Thyroid gland (tissue), 4 donors: ENCODE measurements around the gene C14orf93. TPM values are rescaled to one million over a fixed set of nuclear protein-coding genes. Genes with fewer than 3 reads are reported as not detected.
A peak's percentile ranks its signal among the peaks of the same experiment; 100 is the strongest.

Experiments used
- DNase-seq, 2 donors: peaks; one replicate each; pipeline ENCODE4 v3.0.0-alpha.2; 2019
- H3K27ac ChIP-seq, 3 donors: fragments of 200-600 bp; sonication (generic); 1 replicate in 2 of 3; 2 replicates in 1 of 3; pipeline ENCODE4 v1.5.1; 2016 to 2019; ENCODE audit warnings: mild to moderate bottlenecking in 1 of 3, moderate library complexity in 1 of 3
- H3K27me3 ChIP-seq: fragments of 200-600 bp; sonication (generic); one replicate; pipeline ENCODE4 v1.5.1; 2019
- H3K36me3 ChIP-seq, 2 donors: fragments of 200-600 bp; sonication (generic); one replicate each; pipeline ENCODE4 v1.5.1; 2016 to 2019
- H3K4me1 ChIP-seq, 2 donors: fragments of 200-600 bp; sonication (generic); one replicate each; pipeline ENCODE4 v1.5.1; 2017 to 2019
- H3K4me3 ChIP-seq, 3 donors: fragments of 200-600 bp; sonication (generic); replicated peaks in 1 of 3; 1 replicate in 2 of 3; 2 replicates in 1 of 3; pipeline ENCODE4 v1.5.1; 2016; ENCODE audit warnings: mild to moderate bottlenecking in 1 of 3
- H3K9me3 ChIP-seq: fragments of 200-600 bp; sonication (generic); one replicate; pipeline ENCODE4 v1.5.1; 2017
- POLR2A ChIP-seq, 2 donors: fragments of 450-650 bp; IDR thresholded peaks; one replicate each; pipeline ENCODE4 v1.6.1; 2017; ENCODE audit warnings: antibody characterized with exemption in 2 of 2, mild to moderate bottlenecking in 2 of 2, moderate library complexity in 1 of 2
- WGBS, 2 donors: methylation state at CpG; one replicate each; pipeline ENCODE4 v1.1.5; 2017; 5-methylcytosine and 5-hydroxymethylcytosine counted together
- intact Hi-C: fragments of 100-400 bp; cut with DNase I; formaldehyde crosslinking; loops from one replicate; pipeline ENCODE4 v1.15.1; 2023
- total RNA-seq, 4 donors: library from RNA; depleted of rRNA; stranded (reverse); fragments of >200 nt; gene quantifications; one replicate each; pipeline ENCODE4 v1.2.3, GENCODE V29; 2016
- TF ChIP-seq, protein P1 (sequence below), 6 experiments: fragments of 200-600 bp in 3 of 6; fragments of 450-650 bp in 3 of 6; sonication (generic) in 3 of 6; IDR thresholded peaks; one replicate each; pipeline ENCODE4 v1.5.1; 2016 to 2019; ENCODE audit warnings: antibody characterized with exemption in 6 of 6, mild to moderate bottlenecking in 2 of 6, inconsistent platforms in 1 of 6, moderate library complexity in 1 of 6

The C14orf93 gene
- total RNA-seq, 4 donors from 2014 or later, result 11.6 to 20.6 (median 15.4) TPM

DNA sequence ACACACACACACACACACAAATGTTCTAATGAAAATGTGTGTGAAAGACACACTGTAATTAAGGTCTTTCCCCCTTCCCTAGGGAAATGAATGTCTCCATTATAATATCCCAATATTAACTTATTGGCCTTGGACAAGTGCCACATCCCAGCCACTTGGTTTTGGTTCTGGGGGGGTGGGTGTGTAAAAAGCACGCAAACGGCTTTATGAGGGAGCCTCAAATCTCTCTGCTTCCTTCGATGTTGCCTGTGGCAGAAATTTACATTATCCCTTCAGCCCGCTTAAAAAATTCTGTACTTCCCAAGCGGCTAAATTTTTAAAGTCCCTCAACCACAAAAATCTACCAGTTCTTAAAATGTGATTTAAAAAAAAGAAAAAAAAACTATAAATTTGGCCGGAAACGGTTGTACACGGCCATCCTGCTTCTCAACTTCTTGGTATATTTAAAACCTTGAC is 432 bp downstream of the C14orf93 start:
- peaks cover 15 to 21% of the 10 kb centered on the region in 2 donors for H3K4me1 ChIP-seq
- no peaks in the 10 kb centered on the region for H3K9me3 ChIP-seq
- peak overlapping the region; percentile 62 to 88 (median 85) for H3K27ac ChIP-seq
- H3K27me3 ChIP-seq, result no peaks in the 10 kb centered on the region
- peak overlapping the region in 2 of 3 donors; percentile 18 to 40 for H3K4me3 ChIP-seq
- DNase-seq, result no peak
- H3K36me3 ChIP-seq, result no peaks in the 10 kb centered on the region
- no peak for TF ChIP-seq POLR2A (IDR thresholded peaks at IDR 0.05)
- TF ChIP-seq, protein P1, sequence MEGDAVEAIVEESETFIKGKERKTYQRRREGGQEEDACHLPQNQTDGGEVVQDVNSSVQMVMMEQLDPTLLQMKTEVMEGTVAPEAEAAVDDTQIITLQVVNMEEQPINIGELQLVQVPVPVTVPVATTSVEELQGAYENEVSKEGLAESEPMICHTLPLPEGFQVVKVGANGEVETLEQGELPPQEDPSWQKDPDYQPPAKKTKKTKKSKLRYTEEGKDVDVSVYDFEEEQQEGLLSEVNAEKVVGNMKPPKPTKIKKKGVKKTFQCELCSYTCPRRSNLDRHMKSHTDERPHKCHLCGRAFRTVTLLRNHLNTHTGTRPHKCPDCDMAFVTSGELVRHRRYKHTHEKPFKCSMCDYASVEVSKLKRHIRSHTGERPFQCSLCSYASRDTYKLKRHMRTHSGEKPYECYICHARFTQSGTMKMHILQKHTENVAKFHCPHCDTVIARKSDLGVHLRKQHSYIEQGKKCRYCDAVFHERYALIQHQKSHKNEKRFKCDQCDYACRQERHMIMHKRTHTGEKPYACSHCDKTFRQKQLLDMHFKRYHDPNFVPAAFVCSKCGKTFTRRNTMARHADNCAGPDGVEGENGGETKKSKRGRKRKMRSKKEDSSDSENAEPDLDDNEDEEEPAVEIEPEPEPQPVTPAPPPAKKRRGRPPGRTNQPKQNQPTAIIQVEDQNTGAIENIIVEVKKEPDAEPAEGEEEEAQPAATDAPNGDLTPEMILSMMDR (IDR thresholded peaks at IDR 0.05), result no peak
- intact Hi-C loops, result no loop called here
- WGBS, 2 donors, result 23 to 34% methylated on average over 8 of the region's 8 CpGs

DNA sequence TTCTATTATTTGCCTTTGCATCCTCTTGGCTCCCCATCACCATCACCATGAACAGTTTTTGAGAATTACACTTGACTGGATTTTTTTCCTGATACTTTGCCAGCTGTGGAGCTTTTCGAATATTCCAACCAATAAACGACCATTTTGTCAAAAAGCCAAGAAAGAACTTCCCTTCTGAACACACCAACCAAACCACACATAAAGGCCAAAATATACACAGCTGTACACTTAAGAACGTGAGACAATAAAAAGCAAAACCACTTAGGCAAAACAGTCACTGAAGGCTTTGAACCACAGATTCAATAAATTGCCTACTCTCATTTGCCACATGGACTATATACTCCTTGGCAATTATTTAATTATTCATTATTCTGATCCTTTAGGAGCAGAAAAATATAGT is 1.1 kb downstream of the C14orf93 start:
- WGBS, 2 donors, result 23 to 29% methylated on average over 3 of the region's 3 CpGs
- H3K27me3 ChIP-seq, result no peaks in the 10 kb centered on the region
- H3K36me3 ChIP-seq, result no peaks in the 10 kb centered on the region
- no peak overlapping the region for H3K27ac ChIP-seq
- TF ChIP-seq POLR2A (IDR thresholded peaks at IDR 0.05), result no peak
- TF ChIP-seq, protein P1 (IDR thresholded peaks at IDR 0.05), result no peak
- H3K4me1 ChIP-seq, result peaks cover 15 to 21% of the 10 kb centered on the region in 2 donors
- H3K4me3 ChIP-seq, result no peak overlapping the region
- DNase-seq, result no peak
- H3K9me3 ChIP-seq, result no peaks in the 10 kb centered on the region
- intact Hi-C loops, result no loop called here

DNA sequence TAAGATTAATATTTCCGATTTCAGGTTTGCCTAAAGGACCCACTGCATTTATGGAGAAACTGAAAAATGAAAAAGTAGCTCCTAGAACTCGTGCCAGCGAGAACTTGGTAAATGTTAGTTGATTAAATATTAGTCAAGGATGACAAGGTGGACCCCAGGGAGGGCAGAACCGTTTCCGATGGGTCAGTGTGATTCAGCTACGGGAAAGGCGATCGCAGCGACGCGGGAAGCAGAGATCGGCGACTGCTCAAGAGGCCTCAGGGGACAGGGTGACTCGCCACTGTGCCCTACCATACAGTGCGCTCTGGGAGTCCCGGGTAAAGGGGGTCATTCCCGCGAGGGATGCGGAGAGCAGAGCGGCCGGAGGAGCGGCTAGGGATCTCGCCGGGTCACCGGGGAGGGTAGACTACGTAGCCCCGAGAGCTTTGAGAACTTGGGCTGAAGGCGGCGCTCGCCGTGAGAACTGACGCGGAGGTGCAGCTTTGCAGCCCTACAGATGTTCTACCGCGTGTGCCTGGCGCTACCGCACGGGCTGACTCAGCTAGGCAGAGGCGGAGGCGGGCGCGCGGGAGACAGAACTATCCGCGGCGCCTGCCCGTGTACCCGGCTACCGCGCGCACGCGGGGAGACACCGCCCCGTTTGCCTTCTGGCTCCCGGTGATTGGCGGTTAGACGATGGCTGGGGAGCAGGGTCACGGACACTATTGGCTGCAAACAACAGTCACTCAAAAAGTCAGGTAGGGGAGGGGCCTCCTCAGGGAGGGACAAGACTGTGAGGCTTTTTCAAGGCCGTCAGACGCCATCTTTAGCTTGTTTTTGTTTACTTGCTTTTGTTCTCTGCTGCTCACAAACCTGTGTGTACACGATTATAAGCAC is 3.2 kb downstream of the C14orf93 start:
- intact Hi-C loops, result no loop called here
- H3K9me3 ChIP-seq, result no peaks in the 10 kb centered on the region
- H3K4me1 ChIP-seq, result peaks cover 15 to 21% of the 10 kb centered on the region in 2 donors
- peak; percentile 63 to 98 for TF ChIP-seq POLR2A (IDR thresholded peaks at IDR 0.05)
- TF ChIP-seq, protein P1 (IDR thresholded peaks at IDR 0.05), result peak in 2 of 6 experiments; percentile 10 to 15
- no peaks in the 10 kb centered on the region for H3K27me3 ChIP-seq
- 2% methylated on average over 36 to 51 of the region's 62 CpGs for WGBS, 2 donors
- peak overlapping the region; percentile 56 to 75 (median 60) for H3K4me3 ChIP-seq
- DNase-seq, result peak; percentile 96 to 97
- no peaks in the 10 kb centered on the region for H3K36me3 ChIP-seq
- peak overlapping the region; percentile 80 to 95 (median 94) for H3K27ac ChIP-seq

DNA sequence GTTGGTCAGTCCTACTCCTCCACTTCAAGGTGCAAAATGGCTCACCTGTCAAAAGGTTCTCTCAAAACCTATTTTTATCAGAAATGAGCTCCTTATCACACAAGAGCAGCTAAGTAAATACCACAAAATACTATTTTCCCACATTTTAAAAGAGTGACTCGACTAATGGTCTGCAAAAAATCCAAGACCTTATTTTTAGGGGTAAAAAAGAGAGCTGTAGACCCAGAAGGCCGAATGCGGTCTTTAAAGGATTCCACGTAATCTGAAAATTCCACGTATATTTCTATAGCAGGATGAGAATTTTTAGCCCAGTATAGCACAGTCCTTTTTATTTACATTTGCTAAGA is 3.8 kb downstream of the C14orf93 start:
- Histone ChIP-seq H3K36me3 (no peaks in the 10 kb centered on the region), H3K4me3 (peak overlapping the region in 2 of 3 donors; percentile 60 to 75), H3K27ac (peak overlapping the region in 2 of 3 donors; percentile 80 to 95), H3K27me3 (no peaks in the 10 kb centered on the region), H3K4me1 (peaks cover 15 to 21% of the 10 kb centered on the region in 2 donors), H3K9me3 (no peaks in the 10 kb centered on the region)
- intact Hi-C loops, result no loop called here
- DNase-seq, result no peak
- TF ChIP-seq, protein P1 (IDR thresholded peaks at IDR 0.05), result no peak
- no peak for TF ChIP-seq POLR2A (IDR thresholded peaks at IDR 0.05)
- 60 to 65% methylated on average over 5 of the region's 5 CpGs for WGBS, 2 donors
